GM18868 (cell line): Measurements from ENCODE around the gene PAPOLB.
A peak's percentile ranks its signal among the peaks of the same experiment; 100 is the strongest.

Experiments
- ATAC-seq: cut with Tn5 transposase; IDR thresholded peaks from one replicate; pipeline ENCODE4 v1.9.1; 2021; ENCODE audit warnings: mild to moderate bottlenecking, moderate library complexity; ENCODE audit not compliant: unreplicated experiment

Gene PAPOLB

DNA sequence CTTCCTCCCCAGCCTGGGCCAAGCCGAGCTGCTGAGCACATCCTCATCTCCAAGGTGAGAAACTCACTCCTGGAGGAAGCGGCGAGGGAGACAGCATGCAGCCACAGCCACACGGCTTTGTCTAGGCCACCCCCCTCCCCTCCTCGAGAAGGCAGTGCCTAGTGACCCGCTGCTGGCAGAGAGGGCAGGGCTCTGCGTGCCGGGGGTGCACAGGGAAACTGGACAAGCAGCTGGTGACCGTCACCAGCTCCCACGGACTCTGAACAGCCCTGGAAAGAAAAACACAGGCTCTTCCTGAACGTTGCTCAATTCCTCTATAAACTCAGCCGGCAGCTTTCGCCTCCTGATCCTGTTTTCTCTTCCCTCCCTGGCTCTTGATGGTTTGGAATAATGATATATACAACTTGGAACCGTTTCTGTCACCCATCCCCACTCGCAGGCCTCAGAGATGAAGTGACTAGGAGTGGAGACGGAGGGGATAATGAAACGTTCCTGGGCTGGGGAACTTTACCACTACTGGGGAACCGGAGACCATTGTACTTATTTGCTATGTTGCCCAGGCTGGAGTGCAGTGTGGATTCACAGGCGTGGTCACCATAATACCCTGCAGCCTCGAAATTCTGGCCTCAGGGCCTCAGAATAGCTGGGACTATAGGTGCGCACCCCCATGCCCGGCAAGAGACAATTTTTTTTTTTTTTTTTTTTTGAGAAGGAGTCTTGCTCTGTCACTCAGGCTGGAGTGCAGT is 19.3 kb downstream of the PAPOLB start:
- ATAC-seq: no peak

DNA sequence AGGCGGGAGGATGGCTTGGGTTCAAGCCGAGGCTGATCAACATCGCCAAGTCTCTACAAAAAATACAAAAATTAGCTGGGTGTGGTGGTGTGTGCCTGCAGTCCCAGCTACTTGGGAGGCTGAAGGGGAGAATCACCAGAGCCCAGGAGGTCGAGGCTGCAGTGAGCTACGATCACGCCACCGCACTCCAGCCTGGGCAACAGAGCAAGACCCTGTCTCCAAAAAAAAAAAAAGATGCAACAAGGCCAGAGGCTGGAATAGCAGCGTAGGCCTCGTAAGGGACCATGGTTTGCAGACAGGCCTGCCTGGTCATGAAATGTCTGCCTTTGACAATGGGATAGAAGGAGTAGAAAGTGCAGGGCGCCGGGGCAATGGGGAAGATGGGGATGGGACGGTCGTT is 20.0 kb downstream of the PAPOLB start:
- ATAC-seq: no peak

- no peak for ATAC-seq
These were observed 20.6 kb downstream of the PAPOLB start for GRCh38 chr7:4841007-4841784.

DNA sequence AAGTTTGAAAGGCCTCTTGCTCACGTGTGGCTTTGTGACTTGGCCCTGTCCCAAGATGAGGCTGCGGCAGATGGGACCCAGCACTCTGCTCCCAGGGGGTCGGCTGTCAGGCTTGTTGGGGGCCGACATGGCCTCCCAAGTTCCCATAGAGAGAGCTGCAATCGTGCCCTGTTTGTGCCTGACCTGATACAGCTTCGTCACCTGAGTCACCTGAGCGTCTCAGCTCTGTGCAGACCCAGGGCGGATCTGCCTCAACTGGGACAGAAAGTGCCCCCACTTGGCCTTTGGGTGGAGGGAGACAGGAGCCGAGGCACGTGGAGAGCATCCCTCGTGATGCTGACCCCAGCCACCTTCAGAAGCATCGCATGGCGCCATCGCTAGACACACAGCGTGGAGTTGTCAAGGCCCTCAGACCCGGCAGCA is 21.7 kb downstream of the PAPOLB start:
- no peak for ATAC-seq

DNA sequence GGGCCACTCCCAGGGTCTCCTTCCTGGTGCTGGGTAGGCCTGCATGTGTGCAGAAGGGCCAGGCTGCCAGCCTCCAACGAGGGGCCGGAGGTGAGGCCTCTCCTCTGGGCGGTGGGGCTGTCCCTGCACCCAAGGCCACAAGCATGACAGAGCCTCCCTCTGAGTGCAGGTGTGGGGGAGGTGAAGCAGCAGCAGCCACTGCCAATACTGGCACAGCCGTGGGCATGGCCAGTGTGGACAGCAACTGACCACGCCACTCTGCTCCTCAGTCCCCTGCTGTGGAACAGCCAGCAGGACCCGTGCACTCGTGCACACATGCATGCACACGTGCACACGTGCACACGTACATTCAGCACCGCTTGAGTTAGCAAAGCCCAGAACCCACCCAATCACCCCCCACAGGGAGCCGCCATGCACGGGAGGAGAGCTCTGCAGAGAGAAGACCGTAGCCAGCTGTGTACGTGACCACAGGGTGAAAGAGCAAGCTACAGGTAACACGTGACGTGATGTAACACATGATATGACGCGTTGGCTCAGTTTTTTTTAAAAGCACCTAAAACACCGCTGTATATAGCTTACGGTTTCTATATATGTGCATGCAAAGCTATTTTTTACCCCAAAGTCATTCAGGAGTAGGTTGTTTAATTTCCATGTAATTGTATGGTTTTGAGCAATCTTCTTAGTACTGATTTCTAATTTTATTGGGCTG is 23.1 kb downstream of the PAPOLB start:
- no peak for ATAC-seq

DNA sequence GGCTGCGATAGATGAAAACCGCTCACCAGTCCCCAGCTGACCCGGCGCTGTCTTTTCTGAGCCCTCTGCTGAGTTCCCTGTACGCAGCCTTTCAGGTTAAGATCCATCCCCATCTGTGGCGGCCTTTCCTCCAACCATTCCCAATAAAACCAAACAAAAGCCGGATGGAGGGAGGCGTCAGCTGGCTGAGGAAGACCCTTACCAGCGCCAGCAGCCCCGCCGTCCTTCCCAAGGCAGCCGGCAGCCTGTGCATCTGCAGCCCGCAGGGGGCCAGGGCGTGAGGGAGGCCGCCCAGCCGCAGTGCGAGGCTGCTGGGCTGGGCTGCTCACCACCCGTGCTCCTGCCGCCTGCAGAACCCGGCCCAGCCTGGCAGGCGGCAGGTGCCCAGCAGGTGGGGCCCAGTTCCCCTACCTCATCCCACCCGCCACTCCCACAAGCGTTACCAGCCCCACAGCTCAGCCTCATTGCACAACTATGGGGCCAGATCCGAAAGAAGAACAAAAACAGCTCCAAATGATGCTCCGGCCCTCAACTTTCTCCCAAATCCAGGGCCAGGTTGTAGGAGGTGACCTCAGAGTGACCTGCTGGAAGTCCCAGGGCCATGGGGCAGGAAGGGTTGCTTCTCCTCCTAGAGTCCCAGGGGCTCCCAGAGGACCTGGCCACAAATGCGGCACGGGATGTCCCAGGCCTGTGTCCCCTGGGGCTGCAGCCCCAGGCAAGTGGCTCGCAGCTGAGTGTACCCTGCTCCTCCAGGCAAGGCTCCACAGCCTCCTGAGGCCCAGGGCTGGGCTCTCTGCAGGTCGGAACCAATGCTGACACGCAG is 23.8 kb downstream of the PAPOLB start:
- no peak for ATAC-seq

DNA sequence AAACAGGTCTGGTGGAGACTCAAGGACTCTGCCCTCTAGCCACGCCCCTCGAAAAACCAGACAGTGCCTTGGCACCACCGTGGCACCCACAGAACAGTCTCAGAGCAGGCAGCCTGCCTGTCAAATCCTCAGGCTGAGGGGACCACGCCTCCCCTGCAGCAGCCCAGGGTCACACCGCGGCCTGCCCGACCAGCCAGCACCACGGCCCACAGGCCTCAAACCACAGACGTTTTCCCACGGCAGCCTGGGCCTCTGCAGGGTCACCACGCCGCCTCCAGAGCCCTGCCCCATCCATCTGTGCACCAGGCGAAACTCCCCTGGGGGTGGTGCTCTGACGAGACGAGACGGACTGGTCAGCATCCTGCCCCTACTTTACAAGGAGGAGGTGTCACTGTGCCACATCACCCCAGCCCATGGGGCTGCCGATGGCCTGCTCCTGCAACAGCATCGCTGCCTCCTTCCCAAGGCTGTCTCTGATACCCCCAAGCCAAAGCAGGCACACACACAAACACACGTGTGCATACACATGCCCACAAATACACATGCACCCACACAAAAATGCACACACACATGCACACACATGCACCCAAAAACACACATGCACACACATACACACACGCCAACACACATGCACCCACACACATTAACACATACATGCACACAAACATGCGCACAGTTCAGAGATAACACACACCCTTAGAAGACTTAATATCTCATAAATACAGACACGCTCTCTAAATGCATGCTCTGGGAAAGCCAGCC is 24.6 kb downstream of the PAPOLB start:
- no peak for ATAC-seq

GRCh38 chr7:4836206-4836661 is 25.6 kb downstream of the PAPOLB start:
- ATAC-seq: no peak

- no peak for ATAC-seq
These were observed 26.2 kb downstream of the PAPOLB start for GRCh38 chr7:4835398-4836205.

DNA sequence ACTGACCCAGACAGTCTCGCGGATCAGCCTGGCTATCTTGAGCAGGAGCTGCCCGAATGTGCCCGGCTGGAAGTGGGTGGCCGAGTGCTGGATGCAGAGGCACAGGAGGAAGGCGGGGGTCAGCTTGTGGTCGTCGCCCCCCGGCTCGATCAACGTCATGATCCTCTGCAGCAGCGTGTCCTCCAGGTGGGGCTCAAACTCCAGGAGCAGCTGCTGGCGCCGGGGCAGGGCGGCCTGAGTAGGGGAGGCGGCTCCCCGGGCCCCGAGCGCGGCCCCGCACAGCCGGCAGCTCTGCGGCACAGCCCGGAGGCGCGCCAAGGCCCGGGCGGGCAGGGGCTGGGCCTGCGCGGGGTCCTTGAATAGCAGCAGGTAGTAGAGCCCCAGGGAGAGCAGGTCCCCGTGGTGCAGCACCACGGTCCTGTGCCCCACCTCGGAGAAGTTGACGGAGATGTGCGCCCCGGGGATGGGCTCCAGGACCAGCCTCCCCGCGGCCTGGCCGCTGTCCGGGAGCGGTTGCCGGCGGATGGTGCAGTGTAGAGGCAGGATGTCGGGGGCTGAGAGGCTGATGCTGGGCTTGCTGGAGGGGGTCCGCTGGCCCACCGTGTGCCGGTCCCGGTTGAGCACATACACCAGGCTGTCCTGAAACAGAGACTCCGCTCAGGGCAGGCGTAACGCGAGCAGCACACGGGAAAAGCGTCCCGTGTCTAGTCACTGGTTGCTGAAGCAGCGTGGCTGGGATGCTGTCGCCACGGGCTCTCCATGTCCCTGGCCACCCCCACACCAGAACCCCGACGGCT is 27.0 kb downstream of the PAPOLB start:
- no peak for ATAC-seq

DNA sequence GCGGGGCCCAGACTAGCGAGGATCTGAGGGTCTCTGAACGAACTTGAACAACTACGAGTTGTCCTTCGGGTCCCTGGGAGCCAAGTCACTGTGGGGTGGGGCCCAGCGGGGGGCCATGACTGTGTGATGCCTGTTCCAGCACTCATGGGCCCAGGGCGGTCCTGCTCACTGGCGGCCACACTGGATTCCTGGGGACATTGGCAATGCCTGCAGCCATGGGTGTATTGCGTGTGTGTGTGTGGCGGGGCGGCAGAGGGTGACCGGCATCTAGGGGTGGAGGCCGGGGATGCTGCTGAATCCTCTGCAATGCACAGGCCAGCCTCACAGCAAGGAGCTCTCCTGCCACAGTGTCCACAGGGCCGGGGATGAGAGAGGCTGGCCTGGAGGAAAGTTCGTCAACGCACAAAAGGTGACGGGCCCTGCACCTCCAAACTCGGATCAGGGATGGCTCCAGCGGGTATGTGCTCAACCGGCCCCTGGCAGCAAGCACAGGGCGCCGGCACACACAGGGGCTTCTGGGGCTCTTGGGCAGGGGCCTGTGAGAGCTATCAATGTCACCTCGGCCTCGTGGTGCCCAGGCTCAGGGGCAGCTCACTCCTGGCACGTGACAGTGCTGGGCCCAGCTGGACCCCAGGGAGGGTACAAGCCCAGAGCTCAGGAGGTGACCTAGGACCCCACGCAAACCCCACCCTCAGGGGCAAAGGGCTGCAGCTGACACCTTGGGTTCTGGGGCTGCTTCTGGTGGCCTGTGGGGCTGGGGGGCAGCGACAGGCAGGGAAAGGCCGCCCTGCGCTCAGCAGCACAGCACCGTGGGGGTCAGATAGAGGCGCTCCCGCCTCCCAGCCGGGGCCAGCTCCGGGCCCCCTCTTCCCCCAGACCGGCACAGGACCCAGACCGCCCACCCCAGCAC is 27.9 kb downstream of the PAPOLB start:
- ATAC-seq: no peak

DNA sequence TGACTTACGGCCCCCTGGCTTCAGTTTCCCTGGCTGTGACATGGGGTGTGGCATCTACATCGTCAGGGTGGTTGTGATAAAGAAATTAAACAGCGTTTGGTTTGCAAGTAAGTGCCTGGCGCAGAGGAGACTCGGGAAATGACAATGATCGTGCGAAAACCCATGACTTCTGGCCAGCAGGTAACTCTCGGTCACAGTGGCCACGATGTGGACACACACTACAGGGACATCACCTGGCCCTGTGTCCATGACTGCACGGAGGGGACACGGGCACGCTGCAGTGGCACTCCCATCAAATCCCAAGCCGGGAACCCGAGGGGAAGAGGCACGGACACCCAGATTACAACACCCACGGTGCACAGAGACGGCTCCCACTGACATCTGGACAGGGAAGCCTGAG is 28.7 kb downstream of the PAPOLB start:
- ATAC-seq: no peak

- no peak for ATAC-seq
These were observed 29.1 kb downstream of the PAPOLB start for GRCh38 chr7:4832711-4833110.

GRCh38 chr7:4831723-4832495 is 29.9 kb downstream of the PAPOLB start:
- ATAC-seq: no peak

GRCh38 chr7:4830176-4830575 is 31.7 kb downstream of the PAPOLB start:
- ATAC-seq: peak; percentile 72

- no peak for ATAC-seq
These were observed 33.0 kb downstream of the PAPOLB start for GRCh38 chr7:4828720-4829383.
